GM10248 (cell line): ENCODE data around the gene IQCN.

Experiments
- CTCF ChIA-PET: fragments of 300-600 bp; sonication (Branson Sonifier 250); formaldehyde crosslinking; extraction: SDS; loops from one replicate; lab custom pipeline; 2021; ENCODE audit warnings: antibody characterized with exemption; lab: Yijun Ruan, JAX
- POLR2A ChIA-PET: fragments of 350-650 bp; sonication (Branson Sonifier 250); formaldehyde crosslinking; extraction: SDS; loops from one replicate; lab custom pipeline; 2020; ENCODE audit warnings: antibody characterized with exemption; lab: Yijun Ruan, JAX
- DNase-seq: peaks from one replicate; pipeline ENCODE4 v3.0.0; 2012; ENCODE audit errors: extremely low spot score
- TF ChIP-seq, protein P1 (sequence below): IDR thresholded peaks from 2 replicates; pipeline ENCODE4 v1.5.1; 2012; ENCODE audit warnings: mild to moderate bottlenecking, low read depth; ENCODE audit errors: extremely low read depth, missing control alignments, control extremely low read depth

The IQCN gene

DNA sequence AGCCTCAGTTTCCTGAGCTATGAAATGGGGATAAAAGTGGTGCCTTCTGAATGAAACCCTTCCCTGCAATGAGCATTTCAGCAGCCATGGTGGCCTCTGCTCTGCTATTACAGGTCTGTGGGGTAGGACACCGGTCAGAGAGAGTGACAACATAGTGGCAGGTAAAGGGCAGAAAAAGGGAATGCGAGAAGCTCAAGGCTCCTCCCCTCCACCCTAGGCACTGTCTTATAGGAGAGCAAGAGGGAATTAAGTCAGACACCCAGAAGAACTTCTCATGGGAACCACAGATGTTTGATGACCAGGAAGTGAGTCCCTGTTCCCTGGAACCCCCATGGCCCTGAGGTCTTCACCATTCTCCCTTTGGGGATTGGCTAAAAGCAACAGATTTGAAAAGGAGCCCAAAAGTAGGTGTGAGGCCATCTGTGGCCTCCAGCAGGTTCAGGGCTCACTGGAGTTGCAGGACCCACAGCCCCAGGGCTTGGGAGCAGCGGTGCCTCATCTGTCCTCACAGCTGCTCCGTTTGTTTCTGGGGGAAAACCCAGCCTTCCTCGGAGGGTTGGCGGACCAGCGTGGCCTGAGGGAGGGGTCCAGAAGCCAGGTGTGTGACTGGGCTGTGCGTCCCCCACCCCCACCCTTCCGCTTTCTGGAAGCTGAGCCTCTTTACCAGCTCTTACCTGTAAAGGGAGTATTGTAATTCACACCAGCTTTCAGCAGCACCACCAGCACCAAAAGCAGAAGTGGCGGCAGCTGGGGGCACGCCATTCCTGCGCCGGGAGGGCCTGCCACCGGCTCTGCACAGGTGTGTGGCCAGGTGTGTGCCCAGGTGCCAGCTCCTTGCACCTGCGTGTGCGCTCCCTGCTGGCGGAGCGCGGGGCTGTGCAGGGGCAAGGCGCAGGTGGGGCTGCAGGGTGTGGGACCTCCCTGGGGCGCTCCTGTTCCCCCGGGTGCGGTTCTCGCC, 19.4 kb downstream of the IQCN start:
- TF ChIP-seq, protein P1, sequence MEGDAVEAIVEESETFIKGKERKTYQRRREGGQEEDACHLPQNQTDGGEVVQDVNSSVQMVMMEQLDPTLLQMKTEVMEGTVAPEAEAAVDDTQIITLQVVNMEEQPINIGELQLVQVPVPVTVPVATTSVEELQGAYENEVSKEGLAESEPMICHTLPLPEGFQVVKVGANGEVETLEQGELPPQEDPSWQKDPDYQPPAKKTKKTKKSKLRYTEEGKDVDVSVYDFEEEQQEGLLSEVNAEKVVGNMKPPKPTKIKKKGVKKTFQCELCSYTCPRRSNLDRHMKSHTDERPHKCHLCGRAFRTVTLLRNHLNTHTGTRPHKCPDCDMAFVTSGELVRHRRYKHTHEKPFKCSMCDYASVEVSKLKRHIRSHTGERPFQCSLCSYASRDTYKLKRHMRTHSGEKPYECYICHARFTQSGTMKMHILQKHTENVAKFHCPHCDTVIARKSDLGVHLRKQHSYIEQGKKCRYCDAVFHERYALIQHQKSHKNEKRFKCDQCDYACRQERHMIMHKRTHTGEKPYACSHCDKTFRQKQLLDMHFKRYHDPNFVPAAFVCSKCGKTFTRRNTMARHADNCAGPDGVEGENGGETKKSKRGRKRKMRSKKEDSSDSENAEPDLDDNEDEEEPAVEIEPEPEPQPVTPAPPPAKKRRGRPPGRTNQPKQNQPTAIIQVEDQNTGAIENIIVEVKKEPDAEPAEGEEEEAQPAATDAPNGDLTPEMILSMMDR, result peak; percentile 5
- POLR2A ChIA-PET, result interaction anchor here (2.0 kb wide), 1 partner anchor 25 kb away, joined by 6 read pairs; no protein-coding TSS in a partner anchor
- CTCF ChIA-PET, result interaction anchor here (0.6 to 15.1 kb wide), 17 partner anchors 8 to 247 kb away, joined by 3 to 228 read pairs (median 4); partner anchors contain the start of genes ARRDC2, MPV17L2 and RAB3A
- no peak for DNase-seq

DNA sequence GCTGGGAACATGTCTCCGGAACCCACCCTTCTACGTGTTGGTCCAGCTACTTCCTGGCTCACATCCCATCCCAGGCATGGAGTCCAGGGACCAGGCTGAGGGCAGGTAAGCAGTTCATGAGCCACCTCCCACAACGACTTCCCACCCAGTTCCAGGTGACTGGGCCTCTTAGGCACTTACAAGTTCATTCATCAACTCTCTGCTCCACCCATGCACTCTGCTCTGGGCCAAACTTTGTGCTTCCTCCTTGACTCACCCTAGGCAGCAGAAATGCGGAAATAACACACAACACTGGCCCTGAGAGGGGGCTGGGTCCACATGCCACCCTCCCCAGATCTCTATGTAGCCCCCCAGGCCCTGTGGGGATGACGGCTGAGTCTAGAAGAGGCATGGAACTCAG, 20.5 kb downstream of the IQCN start:
- TF ChIP-seq, protein P1, result no peak
- ChIA-PET POLR2A (no interaction called here), CTCF (interaction anchor here (0.9 to 15.1 kb wide), 12 partner anchors 9 to 141 kb away, joined by 3 to 228 read pairs (median 21); partner anchors contain the start of genes MPV17L2 and RAB3A)
- DNase-seq, result no peak

DNA sequence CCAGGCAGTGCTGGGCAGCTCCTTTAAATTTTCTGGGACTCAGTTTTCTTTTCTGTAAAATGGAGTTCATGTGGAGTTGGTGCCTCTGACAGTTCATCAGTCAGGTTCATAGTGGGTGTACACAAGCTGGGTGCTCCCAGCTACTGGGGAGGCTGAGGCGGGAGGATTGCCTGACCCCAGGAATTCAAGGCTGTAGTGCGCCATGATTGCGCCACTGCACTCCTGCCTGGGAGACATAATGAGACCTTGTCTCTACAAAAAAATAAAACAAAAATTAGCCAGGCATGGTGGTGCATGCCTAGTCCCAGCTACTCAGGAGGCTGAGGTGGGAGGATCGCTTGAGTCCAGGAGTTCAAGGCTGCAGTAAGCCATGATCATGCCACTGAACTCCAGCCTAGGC, 21.1 kb downstream of the IQCN start:
- POLR2A ChIA-PET, result interaction anchor here (1.5 kb wide), 1 partner anchor 28 kb away, joined by 5 read pairs; the partner anchor contains the start of gene JUND
- CTCF ChIA-PET, result interaction anchor here (0.9 to 15.1 kb wide), 25 partner anchors 9 to 287 kb away, joined by 3 to 228 read pairs (median 9); partner anchors contain the start of genes MPV17L2 and RAB3A
- DNase-seq, result no peak
- TF ChIP-seq, protein P1, result no peak

DNA sequence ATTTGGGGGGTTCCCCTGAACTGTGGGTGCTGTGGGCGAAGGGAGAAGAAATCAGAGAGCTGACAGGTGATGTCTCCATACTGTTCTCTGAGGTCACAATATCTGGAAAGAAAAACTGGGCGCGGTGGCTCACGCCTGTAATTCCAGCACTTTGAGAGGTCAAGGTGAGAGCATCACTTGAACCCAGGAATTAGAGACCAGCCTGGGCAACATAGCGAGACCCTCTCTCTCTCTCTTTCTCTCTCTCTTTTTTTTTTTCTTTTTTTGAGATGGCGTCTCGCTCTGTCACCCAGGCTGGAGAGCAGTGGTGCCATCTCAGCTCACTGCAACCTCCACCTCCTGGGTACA, 21.9 kb downstream of the IQCN start:
- ChIA-PET POLR2A (interaction anchor here (0.6 to 1.5 kb wide), 2 partner anchors 29 to 67 kb away, joined by 3 to 5 read pairs; partner anchors contain the start of gene JUND), CTCF (interaction anchor here (0.6 to 15.1 kb wide), 47 partner anchors 8 to 314 kb away, joined by 3 to 228 read pairs (median 6); partner anchors contain the start of genes IFI30, JUND, LSM4 and MPV17L2)
- TF ChIP-seq, protein P1, result no peak
- no peak for DNase-seq

DNA sequence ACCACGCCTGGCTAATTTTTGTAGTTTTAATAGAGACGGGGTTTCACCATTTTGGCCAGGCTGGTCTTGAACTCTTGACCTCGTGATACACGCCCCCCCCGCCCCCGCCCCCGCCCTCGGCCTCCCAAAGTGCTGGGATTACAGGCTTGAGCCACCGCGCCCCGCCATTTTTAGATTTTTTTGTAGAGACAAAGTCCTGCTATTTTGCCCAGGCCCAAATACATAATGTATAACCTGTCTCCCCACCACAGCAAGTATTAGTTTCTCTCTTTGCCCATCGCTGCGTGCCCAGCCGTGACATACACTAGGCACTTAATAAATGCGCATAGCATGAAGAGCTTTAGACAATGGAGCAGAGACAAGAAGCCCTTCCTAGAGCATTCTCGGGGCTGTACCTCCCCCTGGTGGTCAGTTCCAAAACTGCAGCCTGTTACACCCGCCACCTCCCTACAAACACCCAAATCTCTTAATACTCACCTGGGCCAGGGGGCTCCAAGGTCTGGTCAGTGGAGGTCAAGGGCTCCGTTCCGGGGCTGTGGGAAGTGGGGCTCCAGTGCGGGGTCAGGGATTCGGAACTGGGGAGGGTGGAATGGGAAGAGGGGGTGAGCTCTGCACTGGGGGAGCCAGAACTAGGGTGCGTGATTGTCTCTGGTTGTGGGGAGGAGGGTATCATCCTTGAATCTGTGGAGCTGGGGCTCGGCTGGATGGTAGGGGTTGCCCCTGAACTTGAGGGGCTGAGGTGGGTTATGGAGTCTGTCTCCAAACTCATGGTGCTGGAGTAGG, 22.5 kb downstream of the IQCN start:
- POLR2A ChIA-PET, result interaction anchor here (0.6 to 1.5 kb wide), 2 partner anchors 30 to 67 kb away, joined by 3 to 5 read pairs; partner anchors contain the start of gene JUND
- TF ChIP-seq, protein P1, result peak; percentile 92
- CTCF ChIA-PET, result interaction anchor here (0.6 to 15.1 kb wide), 56 partner anchors 8 to 313 kb away, joined by 3 to 228 read pairs (median 6); partner anchors contain the start of genes IFI30, JUND, LSM4 and MPV17L2
- DNase-seq, result peak; percentile 89

DNA sequence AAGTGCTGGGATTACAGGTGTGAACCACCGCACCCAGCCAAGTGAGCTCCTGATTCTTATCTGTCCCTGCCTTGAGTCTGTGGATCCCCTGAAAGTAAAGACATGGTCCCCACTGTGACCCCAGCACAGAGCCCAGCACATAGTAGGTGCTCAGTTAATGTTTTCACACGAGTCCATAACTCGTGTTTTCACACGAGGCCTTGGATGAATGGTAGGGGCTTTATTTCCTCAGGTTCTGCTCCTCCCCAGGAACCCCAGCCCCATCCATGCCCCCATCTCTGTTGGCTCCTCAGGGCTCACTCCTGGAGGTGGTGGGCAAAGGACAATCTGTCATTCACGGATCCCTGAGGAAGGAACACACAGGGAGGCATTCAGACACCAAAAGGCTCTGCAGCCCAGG, 24.4 kb downstream of the IQCN start:
- POLR2A ChIA-PET, result no interaction called here
- CTCF ChIA-PET, result interaction anchor here (0.8 to 15.1 kb wide), 11 partner anchors 13 to 137 kb away, joined by 3 to 228 read pairs (median 4); partner anchors contain the start of genes LSM4 and RAB3A
- TF ChIP-seq, protein P1, result no peak
- DNase-seq, result no peak
